Measurements from ENCODE around the gene GUK1.
A peak's percentile ranks its signal among the peaks of the same experiment; 100 is the strongest.

GUK1 gene

GRCh38 chr1:228102791-228103620 lies 37.1 kb upstream of the GUK1 start, which contains the start of gene C1orf35:
TSS of gene C1orf35 (minus strand) at chr1:228103325. CDS start at chr1:228103227, 98 bp downstream.
- DNase-seq (ENCODE audit: extremely low spot score): peak; percentile 98
- ChIA-PET CTCF (no interaction called here), POLR2A (interaction anchor here (1.0 kb wide), 1 partner anchor 8 kb away, joined by 3 read pairs; no protein-coding TSS in a partner anchor)
- TF ChIP-seq, protein P1, sequence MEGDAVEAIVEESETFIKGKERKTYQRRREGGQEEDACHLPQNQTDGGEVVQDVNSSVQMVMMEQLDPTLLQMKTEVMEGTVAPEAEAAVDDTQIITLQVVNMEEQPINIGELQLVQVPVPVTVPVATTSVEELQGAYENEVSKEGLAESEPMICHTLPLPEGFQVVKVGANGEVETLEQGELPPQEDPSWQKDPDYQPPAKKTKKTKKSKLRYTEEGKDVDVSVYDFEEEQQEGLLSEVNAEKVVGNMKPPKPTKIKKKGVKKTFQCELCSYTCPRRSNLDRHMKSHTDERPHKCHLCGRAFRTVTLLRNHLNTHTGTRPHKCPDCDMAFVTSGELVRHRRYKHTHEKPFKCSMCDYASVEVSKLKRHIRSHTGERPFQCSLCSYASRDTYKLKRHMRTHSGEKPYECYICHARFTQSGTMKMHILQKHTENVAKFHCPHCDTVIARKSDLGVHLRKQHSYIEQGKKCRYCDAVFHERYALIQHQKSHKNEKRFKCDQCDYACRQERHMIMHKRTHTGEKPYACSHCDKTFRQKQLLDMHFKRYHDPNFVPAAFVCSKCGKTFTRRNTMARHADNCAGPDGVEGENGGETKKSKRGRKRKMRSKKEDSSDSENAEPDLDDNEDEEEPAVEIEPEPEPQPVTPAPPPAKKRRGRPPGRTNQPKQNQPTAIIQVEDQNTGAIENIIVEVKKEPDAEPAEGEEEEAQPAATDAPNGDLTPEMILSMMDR (IDR thresholded peaks at IDR 0.05; ENCODE audit: control extremely low read depth, extremely low read depth, low read depth, missing control alignments): no peak

GRCh38 chr1:228104526-228105269 lies 35.4 kb upstream of the GUK1 start:
- POLR2A ChIA-PET: no interaction called here
- TF ChIP-seq, protein P1 (IDR thresholded peaks at IDR 0.05; ENCODE audit: control extremely low read depth, extremely low read depth, low read depth, missing control alignments): no peak
- CTCF ChIA-PET: no interaction called here
- DNase-seq (ENCODE audit: extremely low spot score): no peak

GRCh38 chr1:228105270-228105995 lies 34.6 kb upstream of the GUK1 start:
- ChIA-PET POLR2A (interaction anchor here (1.5 kb wide), 1 partner anchor 23 kb away, joined by 5 read pairs; the partner anchor contains the start of gene ARF1), CTCF (interaction anchor here (1.9 kb wide), 1 partner anchor 26 kb away, joined by 10 read pairs; no protein-coding TSS in a partner anchor)
- no peak for DNase-seq (ENCODE audit: extremely low spot score)
- TF ChIP-seq, protein P1 (IDR thresholded peaks at IDR 0.05; ENCODE audit: control extremely low read depth, extremely low read depth, low read depth, missing control alignments): no peak

GRCh38 chr1:228105996-228106799 lies 33.9 kb upstream of the GUK1 start:
- TF ChIP-seq, protein P1 (IDR thresholded peaks at IDR 0.05; ENCODE audit: control extremely low read depth, extremely low read depth, low read depth, missing control alignments): no peak
- POLR2A ChIA-PET: interaction anchor here (1.5 kb wide), 1 partner anchor 24 kb away, joined by 5 read pairs; the partner anchor contains the start of gene ARF1
- DNase-seq (ENCODE audit: extremely low spot score): no peak
- CTCF ChIA-PET: interaction anchor here (1.4 to 1.9 kb wide), 3 partner anchors 18 to 60 kb away, joined by 3 to 10 read pairs (median 7); no protein-coding TSS in a partner anchor

DNA sequence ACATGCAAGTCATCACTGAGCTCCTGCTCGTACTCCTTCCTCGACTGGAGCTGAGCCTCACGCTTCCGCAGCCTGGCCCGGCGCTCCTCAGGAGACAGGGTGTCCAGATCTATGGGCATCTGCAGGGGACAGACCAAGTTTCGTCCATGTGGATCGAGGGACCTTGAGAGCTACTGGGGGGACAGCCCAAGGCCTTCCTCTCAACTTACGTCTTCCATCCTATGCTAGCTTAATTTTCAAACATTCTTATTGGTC lies 33.4 kb upstream of the GUK1 start:
- TF ChIP-seq, protein P1 (IDR thresholded peaks at IDR 0.05; ENCODE audit: control extremely low read depth, extremely low read depth, low read depth, missing control alignments): no peak
- DNase-seq (ENCODE audit: extremely low spot score): no peak
- ChIA-PET CTCF (interaction anchor here (1.4 to 1.9 kb wide), 3 partner anchors 18 to 60 kb away, joined by 3 to 10 read pairs (median 7); no protein-coding TSS in a partner anchor), POLR2A (interaction anchor here (1.5 kb wide), 1 partner anchor 25 kb away, joined by 5 read pairs; the partner anchor contains the start of gene ARF1)
